Sciatic nerve (tissue), 2 donors: ENCODE data around the gene SYNE1. TPM values are rescaled to one million over a fixed set of nuclear protein-coding genes. Genes with fewer than 3 reads are reported as not detected.
"Not testable (repeated sequence)": the region's sequence is repeated elsewhere in the genome, so short reads cannot be mapped to it uniquely, and the experiment has no call there.

Experiments used
- ATAC-seq: fragments of 200-7000 bp; cut with Tn5 transposase; one replicate; pipeline ENCODE4 v1.9.1; 2020; ENCODE audit warnings: mild to moderate bottlenecking, moderate library complexity
- DNase-seq: peaks from one replicate; pipeline ENCODE4 v3.0.0-alpha.2; 2020; ENCODE audit warnings: low spot score
- intact Hi-C: fragments of 100-400 bp; cut with DNase I; formaldehyde crosslinking; loops from one replicate; pipeline ENCODE4 v1.14.2; 2022
- total RNA-seq: library from RNA; stranded (reverse); fragmentation: NEBNext Ultra II Directional; extraction: Animal tissue kit (Norgen Biotek cat#: 25700); gene quantifications from one replicate; pipeline ENCODE4 v1.2.1, GENCODE V29; 2021
- donor health status: DM: no; HTN: no; CAD: no.
- donor health status: DM: no; HTN: no; CAD: no.

The SYNE1 gene
- total RNA-seq, 1 donor from 2014 or later = 142 TPM

DNA sequence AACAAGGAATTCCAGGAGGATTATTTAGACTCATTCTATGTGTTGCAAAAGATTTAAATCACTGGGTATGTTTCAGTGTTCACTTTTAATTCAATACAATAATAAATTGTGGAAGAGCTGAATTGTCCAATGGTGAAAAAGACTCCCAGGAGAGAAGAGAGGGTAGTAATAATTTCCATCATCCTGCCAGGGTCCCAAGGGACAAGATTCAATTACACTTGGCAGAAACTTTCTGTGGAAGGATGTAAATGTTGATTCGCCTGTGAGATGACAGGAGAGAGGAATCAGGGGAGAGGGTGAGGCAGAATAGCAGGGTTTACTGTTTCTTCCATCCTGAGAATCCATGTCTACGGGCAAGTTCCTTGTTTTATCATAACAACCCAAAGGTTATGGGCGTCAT, 487.0 kb downstream of the SYNE1 start:
- no peak for DNase-seq
- intact Hi-C loops = no loop called here

GRCh38 chr6:152148412-152148811, 488.8 kb downstream of the SYNE1 start:
- DNase-seq (no peak), ATAC-seq (no peak)
- intact Hi-C loops = no loop called here

More for the DNA sequence above, 487.0 kb downstream of the SYNE1 start:
- no peak for ATAC-seq

GRCh38 chr6:152147269-152147668, 489.9 kb downstream of the SYNE1 start:
- intact Hi-C loops = no loop called here
- no peak for DNase-seq
- ATAC-seq = no peak

DNA sequence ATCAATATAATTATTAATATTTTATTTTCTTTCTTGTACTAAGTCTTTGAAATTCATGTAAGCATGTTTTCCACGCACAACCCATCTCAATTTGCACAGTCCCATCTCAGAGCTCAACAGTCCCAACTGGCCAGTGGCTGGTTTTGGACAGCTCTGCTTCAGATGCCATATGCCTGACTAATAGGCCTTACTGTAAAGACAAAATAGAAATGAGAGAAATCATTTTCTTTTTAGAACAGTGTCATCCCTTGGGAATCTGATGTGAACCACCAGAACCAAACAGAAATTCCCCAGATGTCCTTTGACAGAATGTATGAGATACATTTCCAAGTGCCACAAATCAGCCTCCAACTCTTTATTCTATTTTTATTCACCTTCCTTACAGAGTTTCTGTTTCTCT, 490.8 kb downstream of the SYNE1 start:
- DNase-seq = no peak
- intact Hi-C loops = no loop called here
- ATAC-seq = no peak

DNA sequence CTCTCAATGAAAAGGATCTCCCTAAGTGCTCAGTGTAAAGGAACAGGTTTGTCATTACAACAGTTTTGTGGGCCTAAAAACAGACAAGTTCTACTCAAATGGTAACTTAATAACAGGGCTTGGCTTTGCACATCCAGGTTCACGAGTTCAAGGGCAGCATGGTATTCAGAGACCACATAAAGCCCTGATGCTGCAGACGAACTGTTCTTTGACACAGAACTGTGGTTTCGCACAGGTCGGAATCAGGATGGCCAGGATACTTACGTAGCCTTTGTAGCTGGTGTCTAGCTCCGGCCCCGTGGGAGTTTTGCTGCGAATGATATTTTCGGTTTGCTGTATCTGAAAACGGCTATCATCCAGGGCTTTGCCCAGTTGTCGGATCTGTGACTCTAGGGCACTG, 493.8 kb downstream of the SYNE1 start:
- DNase-seq (no peak), ATAC-seq (no peak)
- intact Hi-C loops = no loop called here

GRCh38 chr6:152142105-152142504, 495.1 kb downstream of the SYNE1 start:
- ATAC-seq = no peak
- DNase-seq = no peak
- intact Hi-C loops = no loop called here

- intact Hi-C loops, ATAC-seq, DNase-seq: not testable (repeated sequence)
These were observed 498.8 kb downstream of the SYNE1 start for GRCh38 chr6:152138344-152138743.

DNA sequence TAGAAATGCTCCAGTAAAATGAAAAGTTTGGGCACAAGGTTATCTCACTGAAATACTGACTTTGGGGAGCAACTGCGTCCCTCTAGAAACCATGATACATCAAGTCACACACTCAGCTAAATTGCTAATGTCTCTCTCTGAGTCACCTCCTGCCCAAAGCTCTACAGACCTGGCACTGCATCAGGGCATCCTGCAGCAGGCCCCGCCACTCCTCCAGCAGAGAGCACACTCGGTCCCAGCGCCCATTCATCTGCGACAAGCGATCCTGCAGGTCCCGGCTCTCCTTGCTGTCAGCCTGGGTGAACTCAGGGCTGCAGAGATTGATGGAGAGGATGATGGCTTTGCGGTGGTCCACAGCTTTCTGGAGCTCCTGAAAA, 500.7 kb downstream of the SYNE1 start:
- DNase-seq (no peak), ATAC-seq (no peak)
- intact Hi-C loops = no loop called here

- ATAC-seq (no peak), DNase-seq (no peak)
- intact Hi-C loops = no loop called here
These were observed 501.3 kb downstream of the SYNE1 start for GRCh38 chr6:152135755-152136448.

GRCh38 chr6:152130441-152130840, 506.7 kb downstream of the SYNE1 start:
- peak; percentile 41 for ATAC-seq
- DNase-seq = no peak
- intact Hi-C loops = no loop called here

- no peak for DNase-seq
- peak; percentile 93 for ATAC-seq
- intact Hi-C loops = no loop called here
These were observed 507.4 kb downstream of the SYNE1 start for GRCh38 chr6:152129691-152130151.

DNA sequence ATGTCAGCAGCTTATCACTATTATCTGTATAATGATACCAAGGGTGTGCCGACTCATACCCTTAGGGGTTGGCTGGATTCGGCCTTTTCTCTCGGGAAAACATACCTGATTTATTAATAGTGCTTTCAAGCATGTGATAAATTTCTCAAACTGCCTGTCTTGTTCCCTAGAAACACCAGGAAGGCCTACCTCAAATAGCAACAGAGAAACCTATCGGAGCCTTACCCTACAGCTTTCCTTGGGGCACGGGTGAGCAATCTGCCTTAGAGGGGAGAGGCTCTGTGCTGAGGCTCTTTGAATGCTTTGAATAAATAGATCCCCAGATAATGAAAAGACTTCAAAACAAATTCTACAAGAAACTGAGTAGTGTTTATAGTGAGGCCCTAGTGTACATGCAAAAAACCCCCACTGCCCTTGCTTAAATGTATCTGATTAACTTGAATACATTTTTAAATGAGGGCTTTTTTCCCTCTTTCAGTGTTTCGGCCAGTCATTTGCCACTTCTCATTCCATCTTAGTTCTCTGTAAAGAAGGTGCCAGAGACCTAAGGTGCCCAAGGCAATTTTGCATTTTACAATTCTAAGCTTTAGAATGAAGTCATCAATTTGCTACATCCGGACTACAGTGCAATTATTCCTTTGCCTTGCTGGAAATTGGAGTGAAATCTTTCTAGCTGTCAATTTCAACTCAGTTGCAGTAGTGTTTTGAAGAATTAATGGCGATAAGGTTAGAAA, 509.6 kb downstream of the SYNE1 start:
- no peak for ATAC-seq
- intact Hi-C loops = no loop called here
- DNase-seq = no peak

DNA sequence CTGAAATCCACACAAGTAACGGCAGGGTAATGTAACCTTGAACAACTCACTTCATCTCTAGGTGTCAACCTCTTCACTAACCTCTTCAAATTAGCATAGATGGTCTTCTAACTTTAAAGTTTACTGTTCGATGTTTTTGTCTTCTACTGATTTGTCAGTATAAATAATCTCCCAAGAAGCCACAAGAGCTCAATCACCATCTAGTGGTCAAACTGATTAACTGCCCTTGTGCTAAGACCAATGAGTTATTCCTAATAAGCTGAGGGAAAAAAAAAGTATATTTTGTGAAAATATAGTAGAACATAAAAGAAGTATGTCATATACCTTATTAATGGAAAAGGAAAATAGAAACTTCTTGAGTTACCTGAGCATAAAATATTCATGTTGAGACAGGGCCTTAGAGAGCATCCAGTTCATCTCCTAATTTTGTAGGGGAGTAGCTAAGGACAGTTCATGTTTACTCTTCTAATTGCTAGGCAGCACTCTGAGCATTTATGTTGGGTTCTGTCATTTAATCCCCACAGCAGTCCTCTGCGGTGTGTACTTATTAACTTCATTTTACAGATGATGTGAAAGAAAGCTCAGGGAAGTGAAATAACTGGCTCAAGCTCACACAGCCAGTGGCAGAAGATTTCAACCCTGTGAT, 512.6 kb downstream of the SYNE1 start:
- ATAC-seq = peak; percentile 56
- DNase-seq = no peak
- intact Hi-C loops = no loop called here

GRCh38 chr6:152123076-152123475, 514.1 kb downstream of the SYNE1 start:
- ATAC-seq = no peak
- DNase-seq = no peak
- intact Hi-C loops = no loop called here

DNA sequence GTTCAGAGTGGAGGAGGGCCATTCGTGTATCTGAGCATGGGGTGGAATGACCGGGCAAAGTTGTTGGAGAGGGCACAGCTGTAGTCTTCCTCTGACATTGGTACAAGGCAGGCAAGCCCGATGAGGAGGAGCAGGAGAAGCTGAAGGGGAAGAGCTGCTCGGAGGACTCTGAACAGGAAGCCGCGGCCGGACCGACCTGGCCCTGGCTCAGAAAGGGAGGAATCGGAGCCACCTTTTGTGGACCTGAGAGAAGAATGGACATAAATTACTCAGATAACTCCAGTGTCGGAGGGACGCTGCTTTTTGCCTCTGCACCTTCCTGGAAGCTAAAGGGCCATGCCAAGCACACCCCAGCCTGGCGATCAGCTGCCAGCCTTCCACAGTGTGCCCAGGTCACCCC, 514.7 kb downstream of the SYNE1 start:
- intact Hi-C loops = no loop called here
- no peak for DNase-seq

DNA sequence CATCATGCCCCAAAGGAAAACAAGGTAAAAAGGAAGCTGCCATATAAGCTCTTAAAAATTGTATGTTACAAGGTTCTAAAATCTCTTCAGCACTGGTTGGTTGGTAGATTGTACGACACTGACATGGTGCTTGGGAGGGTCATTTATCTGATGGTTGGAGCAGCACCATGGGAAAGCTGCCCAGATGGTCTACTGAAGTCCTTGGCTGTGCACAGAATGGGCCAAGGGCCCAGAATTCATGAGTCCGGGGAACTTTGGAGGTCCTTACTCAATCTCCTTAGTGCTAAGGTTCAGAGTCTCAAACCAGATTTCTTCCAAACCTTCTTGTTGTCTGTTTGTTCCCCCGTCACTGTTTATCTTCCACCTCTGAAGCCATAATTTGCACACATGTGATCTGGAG, 515.3 kb downstream of the SYNE1 start:
- peak; percentile 36 for ATAC-seq
- DNase-seq = no peak
- intact Hi-C loops = no loop called here

More for the DNA sequence above, 514.7 kb downstream of the SYNE1 start:
- ATAC-seq = no peak

GRCh38 chr6:152119831-152120230, 517.3 kb downstream of the SYNE1 start:
- ATAC-seq (no peak), DNase-seq (no peak)
- intact Hi-C loops = no loop called here

DNA sequence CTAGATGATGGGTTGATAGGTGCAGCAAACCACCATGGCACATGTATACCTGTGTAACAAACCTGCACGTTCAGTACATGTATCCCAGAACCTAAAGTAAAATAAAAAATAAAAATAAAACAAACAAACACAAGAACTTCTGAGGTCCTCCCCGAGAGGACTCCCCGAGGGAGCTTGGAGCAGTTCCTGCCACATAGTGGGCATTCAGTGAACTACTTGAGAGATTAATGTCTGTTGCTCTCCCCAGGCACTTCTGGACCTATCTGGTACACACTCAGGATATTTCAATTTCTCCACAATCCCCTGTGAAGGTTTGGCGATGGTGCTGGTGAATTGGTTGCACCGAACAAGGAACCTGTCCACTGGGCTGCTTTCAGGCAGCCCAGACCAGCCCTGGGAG, 518.5 kb downstream of the SYNE1 start:
- intact Hi-C loops = no loop called here
- ATAC-seq (no peak), DNase-seq (no peak)

DNA sequence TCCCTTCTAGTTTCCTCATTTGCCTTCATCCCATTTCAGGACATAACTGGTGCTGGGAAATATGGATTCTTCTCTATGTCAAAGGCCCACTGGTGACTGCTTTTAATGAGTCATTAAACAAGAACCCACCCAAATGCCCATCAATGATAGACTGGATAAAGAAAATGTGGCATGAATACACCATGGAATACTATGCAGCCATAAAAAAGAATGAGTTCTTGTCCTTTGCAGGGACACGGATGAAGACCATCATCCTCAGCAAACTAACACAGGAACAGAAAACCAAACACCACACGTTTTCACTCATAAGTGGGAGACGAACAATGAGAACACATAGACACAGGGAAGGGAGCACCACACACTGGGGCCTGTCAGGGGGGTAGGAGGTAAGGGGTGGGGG, 518.9 kb downstream of the SYNE1 start:
- ATAC-seq (no peak), DNase-seq (no peak)
- intact Hi-C loops = no loop called here
